ENCODE data around the gene TMEM132E.

GRCh38 chr17:34624767-34625383 lies 45.5 kb downstream of the TMEM132E start:
- no peak for TF ChIP-seq EZH2phosphoT487 (IDR thresholded peaks at IDR 0.05; ENCODE audit: low read depth)
- no peak for TF ChIP-seq CTCF (IDR thresholded peaks at IDR 0.05; ENCODE audit: low read depth, low read length)

Measured in OCI-LY3 (cell line).